NCI-H2196 treated with DMSO at 0.1 percent for 48 hours (cell line): ENCODE results near the gene RREB1.

Source experiments
- DNase-seq: peaks from one replicate; lab custom pipeline; 2025; ENCODE audit not compliant: unreplicated experiment; lab: John Stamatoyannopoulos, UW

The RREB1 gene

DNA sequence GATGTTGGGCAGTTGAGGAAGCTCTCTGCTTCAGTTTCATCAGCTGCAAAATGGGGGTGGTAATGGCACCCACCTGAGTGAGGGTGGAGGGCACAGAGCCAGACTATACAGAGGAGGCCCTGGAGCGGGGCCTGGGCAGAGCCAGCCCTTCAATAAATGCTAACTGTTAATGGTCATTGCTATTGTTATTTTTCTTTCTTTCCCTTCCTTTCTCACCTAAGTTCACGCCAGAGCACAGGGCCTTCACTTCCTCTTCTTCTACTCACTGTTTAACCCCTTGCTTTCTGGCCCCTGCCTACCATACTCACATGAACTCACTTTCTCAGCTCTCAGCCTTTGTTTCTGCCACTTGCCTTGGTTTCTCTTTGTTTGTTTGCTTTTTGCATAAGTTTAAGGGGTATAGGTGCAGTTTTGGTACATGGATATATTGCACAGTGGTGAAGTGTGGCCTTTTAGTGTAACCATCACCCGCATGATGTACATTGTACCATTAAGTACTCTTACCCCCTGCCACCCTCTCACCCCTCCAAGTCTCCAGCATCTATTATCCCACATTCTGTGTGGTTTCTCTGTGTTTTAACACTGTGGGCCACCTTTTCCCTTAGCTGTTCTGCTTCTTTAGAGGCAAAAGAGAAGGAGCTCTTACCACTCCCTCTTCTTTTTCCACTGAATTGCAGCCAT is 7.5 kb upstream of the RREB1 start:
- DNase-seq: no peak

DNA sequence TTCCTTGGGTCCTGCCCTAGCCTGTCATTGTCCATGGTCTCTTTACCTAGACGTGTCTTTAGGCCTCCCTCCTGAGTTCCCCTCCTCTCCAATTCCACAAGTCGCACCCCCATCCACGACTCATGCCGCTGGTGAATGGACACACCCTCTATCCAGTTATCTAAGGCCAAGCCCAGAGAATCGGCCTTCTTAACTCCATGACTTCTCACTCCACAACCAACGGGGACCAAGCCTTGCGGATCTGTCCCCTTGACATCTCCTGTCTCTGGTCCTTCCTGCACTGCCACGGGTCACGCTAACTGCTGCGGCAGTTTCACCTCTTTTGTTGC is 7.0 kb upstream of the RREB1 start:
- DNase-seq: no peak

DNA sequence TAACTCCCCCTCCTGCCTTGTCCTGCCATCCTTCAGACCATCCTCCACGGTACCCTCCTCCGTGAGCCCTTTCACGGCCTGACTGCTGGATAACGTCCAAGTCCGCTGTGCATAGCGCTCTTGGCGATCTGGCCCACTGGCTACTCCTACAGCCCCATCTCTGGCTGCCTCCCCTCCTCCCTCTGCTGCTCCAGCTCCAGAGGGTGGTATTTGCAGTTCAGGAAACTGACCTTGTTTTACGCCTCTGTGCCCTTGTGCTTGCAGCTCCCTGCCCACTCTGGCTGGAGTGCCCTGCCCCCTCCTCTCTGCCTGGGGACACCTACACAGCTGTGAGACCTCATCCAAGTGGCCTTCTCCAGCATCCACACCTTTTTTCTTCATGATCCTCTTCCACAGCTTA is 6.5 kb upstream of the RREB1 start:
- DNase-seq: no peak

DNA sequence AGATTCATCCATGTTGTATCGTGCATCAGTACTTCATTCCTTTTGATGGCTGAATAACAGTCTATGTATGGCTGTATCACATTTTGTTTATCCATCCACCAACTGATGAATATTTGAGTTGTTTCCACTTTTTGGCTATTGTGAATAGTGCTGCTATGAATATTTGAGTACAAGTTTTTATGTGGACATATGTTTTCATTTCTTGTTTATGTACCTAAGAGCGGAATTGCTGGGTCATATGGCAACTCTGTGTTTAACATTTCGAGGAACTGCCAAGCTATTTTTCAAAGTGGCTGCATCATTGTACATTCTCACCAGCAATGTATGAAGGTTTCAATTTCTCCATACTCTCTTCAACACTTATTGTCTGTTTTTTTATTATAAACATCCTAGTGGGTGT is 3.0 kb upstream of the RREB1 start:
- DNase-seq: no peak

DNA sequence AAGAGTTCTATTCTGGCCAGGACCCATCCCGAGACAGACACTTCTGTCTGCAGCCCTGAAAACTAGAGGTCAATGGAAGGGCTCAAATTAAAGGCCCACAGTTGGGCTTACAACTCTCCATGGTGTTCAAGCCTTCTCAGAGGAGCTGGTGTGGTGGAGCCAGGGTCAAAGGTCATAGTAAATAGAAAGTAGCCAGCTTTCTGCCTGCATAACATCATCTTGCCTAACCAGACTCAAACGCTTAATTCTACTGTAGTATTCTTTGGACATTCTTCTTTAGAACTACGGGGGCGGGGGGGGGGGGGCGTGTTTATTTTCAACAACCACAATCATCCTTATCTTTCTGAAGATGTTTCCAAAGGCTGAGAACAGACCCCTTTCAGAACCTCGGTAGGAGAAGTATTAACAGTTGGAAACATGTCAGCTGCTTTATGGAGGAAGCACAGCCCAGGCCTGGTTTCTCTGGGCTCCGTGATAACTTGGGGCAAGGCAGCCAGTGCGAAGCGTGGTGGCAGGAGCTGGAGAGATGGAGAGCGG is 1.5 kb upstream of the RREB1 start:
- no peak for DNase-seq

DNA sequence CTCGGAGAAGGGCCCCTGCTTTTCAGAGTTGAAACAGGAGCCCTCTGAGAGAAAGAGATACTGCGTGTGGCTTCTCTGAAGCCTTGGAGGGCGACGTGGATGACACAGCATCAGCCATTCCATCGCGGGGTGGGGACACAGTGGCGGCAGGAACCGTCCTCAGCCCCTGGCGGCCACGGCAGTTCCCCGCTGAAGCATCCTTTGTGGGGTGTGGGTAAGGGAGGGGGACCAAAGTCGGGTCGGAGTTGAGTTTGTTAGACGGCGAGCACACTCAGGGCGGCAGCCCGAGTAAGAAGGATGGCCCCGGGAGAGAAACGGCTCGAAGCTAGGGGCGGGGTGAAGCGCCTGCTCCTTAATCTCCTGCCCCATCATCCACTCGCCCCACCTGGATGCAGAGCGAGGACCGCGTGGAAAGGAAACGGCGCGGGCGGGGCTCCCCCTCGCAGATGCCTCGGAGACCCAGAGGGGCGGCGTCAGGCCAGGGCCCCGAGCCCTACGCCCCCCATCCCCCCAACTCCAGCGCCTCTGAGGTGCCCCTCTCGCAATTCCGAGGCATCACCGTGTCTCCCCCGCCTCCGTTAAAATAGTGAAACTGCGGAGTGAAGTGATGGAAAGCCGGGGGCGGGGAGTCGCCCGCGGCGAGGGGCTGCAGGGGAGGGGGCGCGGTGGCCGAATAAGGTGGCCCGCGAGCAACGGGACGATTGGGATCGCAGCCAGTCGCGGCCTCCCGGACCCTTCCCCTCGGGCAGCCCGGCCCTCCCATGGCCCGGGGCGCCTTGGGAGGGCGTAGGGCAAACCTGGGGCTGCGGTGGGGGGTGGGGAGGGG is 796 bp upstream of the RREB1 start:
- no peak for DNase-seq

DNA sequence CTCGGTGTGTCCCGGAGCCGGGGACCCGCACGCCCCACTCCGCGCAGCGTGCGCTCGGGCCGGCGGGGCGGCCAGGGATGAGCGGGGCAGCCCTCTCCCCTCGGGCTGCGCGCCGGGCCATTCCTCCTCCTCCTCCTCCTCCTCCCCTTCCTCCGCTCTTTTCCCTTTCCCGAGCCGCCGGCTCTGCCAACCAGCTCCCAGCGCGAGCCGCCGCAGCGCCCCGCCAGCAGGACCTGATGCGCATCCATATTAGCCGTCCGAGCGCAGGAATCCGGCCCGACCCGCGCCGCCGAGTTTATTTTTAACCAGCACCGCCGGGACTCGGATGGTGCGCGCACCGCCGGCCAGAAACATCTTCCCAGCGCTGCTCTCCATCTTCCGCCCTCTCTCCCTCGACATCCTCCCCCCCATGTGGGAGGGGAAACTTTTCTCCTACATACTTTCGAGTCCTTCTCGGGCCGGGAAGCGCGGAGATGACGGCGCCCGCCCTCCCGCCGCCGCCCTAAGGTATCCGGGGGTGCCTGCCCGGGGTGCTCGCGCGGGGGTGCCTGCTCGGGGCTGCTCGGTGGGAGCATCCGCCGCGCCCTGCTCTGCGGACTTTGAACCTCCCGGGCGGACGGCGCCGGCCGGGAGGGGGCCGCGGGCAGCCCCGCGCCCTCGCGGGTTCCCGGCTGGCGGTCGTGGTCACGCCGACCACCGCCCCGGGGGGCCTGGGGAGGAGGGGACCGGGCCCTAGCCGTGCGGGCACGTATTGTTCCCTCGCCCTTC is 619 bp downstream of the RREB1 start:
- DNase-seq: no peak

DNA sequence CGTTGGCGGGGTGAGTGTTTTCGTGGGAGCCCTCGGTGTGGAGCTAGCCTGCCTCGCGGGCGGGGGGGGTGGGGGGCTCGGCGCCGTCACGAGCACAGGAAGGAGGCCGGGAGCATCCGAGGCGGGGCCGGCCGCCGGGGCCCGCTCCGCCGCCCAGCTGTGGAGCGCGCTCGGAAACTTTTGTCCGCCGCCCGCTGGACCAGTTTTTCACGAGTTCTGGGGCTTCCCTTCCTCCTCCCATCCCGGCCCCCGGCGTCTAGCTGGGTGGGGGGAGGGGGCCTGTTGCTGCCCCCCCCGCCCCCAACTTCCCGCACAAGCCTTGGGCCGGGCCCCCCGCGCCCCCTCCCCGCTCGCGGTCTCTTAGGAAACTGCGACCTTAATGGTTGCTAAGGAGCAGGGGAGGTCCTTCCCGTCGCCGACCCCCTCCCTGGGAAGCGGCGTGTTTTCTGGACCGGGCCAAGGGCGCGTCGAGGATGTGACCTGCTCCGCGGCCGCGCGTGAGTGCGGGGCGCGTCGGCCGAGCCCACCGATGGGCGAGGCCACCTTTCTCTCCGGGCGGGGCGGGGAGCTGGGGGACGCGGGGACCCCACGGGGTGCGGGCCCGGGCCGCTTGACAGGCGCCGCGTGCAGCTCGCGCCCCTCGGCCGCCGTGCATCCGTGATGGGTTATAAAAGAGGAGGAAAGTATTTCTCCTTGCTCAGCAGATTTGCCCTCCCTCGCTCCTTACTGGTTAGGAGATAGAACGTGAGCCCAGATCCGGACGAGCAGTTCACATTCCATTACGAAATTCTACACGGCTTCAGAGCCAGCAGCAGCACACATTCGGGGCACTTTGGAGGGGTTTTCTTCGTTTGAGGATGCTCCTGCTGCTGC is 1.4 kb downstream of the RREB1 start:
- DNase-seq: no peak

DNA sequence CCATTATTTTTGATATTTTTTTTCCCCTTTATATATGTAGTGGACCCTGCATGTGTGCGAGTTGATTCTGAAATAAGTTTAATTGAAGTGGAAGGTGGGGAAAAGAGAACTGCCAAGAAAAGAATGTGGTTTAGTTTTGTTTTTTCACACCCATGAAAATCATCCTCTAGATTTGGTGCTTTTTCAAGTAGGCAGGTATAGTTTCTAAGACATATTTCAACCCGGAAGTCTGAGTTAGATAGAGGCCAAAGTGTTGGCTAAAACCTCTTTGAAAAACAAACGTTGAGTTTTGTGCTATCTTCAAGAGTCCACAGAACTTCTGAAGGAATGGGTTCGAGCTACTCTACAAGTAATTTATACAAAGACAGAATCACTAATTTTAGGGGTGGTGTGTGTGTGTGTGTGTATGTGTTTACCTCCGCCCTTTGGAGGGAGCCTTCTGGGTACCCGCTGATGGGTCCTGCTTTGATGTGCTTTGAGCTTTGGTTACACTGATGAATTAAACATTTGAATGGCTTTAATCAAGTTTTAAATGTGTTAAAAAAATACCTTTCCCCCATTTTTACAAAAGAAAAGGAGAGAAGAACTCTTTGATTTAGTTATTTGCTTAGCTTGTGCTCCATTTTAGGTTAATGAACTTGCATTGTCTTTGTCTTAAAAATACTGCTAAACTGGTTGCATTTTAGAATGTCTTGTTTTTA is 2.5 kb downstream of the RREB1 start:
- no peak for DNase-seq

DNA sequence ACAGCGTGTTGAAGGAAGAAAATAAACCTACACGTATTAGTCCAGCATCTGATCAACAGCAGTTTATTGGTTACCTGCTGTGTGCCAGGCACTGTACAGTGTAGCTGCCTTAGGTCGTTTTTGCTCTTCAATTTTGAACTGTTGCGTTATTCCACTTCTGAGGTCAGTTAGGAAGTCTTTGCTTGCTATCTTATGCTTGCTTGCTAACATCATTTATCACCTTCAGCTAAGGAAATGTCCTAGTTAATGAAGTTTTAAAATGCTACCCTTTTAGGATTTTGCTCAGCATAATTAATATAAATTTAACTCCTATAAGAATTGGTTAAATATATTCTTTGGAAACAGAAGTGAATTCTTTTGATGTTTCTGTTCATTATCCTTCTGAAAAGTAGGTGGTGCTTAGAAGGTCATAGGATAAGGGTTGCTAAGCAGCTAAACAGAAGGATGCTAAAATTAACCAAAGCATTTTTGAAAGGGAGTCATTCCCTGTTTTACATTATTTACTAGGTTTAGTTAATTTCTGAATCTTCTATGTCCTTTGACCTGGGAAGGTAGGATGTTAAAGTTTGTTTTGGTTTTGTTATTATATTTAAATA is 3.4 kb downstream of the RREB1 start:
- DNase-seq: no peak

DNA sequence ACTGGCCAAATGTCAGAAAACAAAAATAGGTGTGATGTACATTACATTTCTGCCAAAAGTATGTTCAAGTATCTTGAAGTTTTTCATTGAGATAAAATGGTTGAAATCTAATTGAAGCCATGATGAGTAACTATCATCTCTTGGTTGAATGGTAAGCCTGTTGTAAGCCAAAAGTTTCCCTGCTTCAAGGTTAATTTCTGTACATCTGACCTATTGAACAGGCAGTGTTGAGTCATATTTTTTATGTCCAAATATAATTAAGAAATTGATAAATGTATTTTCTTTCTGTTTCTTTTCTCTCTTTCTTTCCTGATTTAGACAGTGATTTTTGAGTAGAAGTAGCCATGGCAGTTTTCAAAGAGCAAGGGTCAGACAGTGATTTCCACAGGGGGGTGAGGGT is 4.4 kb downstream of the RREB1 start:
- no peak for DNase-seq

DNA sequence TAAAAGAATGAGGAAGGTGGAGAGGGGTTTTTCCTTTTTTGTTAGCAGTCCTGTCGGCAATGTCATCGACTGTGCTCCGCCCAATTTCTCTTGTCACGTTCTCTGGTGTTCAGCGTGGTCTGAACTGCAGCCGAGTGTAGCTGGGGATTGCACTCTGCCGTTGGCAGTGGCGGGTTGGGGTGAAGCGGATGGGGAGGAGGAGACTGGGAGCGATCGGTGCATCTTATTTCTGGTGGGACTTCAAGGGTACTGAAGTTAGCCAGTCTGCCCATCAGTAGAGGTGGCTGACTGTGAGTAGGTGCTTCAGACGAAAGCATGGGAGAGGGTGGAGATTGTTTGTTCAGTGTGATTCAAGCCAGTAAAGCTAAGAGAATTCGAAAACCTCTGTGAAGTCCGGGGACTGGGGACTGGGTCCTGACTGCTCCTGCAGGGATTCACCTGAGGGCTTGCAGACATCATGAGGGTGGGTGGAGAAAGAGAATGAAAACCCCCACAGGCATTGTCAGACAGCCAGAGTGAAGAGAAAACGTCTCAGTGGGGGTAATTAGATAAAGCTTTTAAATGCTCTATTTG is 5.1 kb downstream of the RREB1 start:
- no peak for DNase-seq

DNA sequence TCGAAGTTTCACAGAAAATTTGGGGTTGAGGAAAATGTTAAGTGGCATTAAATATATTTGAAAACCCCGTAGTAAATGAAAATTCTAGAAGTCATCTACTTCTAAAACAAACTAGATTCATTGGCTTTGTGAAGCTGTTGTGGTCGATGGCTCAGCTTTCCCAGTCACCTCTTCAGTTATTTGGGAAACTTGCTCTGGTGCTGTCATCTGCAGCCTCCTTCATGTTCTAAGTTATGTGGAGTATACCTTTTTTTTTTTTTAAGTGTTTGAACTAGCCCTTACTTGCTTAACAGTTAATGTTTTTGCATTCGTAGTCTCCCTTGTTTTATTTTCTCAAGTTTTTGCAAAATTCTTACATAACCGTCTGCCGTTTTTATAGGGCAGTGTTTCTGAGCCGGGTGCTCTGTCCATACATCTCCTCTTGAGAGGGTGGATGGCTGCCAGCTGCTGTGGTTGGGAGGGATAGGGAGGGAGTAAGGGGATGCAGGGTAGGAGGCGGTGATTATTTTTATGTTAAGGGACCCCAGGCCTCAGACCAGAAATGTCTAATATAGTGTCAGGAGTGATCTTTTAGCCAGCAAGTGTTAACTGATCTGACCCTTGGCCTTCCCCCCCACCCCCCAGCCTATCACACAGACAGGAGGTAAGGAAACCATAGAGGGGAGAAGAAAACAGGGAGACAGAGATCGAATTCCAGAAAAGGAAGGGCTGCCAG is 7.1 kb downstream of the RREB1 start:
- no peak for DNase-seq

DNA sequence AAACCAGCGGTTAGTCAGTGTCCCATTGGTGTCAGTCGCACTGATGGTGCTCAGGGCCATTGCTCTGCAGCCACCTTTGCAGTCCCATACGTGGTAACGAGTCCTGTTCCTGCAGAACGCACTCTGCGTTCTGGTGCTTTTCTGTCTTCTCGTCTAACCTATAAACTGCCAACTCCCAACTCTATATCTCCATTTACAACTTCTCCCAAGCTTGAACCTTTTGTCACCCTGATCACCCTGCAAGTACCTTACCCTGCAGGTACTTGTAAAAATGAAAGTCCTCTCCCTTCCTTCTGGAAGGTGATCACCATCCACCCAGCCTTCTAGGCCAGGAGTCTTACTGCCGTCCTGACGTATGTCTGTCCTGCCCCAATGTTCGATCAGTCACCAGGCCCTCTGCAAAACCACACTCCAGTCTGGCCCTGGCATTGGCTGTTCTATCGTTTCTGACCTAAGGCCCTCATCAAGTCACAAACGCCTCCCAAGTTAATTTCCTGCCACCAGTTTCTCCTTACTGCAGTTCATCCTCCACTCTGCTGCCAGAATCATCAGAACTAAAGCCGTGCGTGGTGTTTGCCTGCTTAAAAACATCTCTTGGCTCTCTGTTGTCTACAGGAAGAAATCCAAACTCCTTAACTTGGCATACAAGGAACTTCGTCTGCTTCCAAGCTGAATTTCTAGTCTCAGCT is 7.9 kb downstream of the RREB1 start:
- DNase-seq: no peak

DNA sequence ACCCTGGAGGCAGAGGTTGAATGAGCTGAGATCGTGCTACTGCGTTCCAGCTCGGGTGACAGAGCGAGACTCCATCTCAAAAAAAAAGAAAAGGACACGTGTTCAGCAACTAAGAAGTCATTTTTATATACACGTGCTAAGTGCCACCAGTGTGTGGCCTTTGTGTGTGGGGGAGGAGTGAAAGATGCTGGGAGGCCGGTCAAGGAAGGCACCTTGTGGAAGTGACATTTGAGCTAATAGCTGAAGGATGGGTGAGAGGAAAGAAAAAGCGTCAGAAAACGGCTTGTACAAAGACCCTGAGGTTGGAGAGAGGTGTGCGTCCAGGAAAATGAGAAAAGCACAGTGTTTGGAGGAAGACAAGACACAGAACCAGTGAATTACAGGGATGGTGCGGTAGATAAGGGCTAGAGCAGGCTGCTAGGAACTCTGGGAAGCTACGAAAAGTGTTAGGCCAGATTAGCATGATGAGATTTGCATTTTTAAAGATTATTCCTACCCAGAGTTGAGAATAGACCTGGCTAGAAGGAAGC is 11.6 kb downstream of the RREB1 start:
- DNase-seq: no peak

DNA sequence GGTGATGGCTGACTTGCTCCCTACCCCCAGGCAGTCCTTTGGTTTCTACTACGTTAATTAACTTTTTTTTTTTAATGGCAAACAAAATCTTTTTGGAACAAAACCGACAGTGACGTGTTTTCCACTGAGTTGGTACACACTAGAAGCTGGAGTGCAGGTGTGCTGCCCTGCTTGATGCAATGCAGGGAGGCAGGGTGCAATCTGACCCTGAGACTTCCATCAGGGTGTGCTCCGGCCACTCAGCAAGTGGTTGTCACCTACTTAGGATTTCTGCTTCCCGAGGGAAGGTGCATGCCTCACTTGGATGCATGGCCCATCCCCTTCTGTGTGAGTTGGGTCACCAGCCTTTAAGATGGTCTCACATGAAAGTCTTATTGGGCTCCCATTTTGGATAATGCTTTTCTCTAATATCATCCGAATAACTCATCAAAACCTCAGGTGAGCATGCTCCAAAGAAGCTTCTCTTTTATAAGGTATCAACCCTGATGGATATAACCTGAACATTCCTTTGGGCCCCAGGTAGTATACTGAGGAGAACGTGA is 14.0 kb downstream of the RREB1 start:
- DNase-seq: no peak

DNA sequence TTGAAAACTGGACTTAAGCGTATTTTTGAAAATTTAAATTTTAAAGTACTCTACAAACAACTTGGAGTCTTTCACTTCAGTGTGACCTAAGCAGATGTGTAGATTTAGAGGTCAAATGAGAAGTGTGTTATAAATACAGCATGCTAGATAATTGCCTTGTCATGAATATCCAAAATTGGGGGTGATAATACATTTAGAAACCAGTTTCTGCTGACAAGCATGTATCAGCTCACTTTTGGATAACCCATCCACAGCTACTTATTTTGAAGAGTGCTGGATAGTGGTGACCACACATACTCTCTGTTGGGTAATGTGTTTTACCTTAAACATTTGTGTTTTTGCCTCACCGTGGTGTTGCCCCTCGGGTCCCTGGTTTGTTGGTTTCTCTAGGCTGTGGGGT is 14.9 kb downstream of the RREB1 start:
- no peak for DNase-seq

DNA sequence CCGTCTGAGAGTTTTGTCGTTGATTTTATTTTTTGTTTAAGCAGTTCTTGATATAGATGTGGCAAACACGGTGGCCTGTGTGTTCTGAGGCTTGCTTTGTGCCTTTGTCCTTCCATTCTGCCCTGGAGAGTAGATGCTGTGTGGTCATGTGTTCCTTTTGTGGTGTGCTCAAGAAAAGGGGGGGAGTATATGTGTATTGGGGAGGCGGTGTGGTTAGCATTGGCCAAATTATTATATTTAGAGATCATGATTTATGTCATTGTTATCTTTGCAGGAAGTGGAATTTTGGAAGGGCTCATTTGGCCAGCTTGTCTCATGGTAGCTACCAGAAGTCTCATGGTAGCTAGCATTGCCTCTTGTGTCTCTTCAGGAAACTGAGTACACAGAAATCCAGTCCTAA is 16.4 kb downstream of the RREB1 start:
- no peak for DNase-seq
